ENCODE measurements around the gene SLC7A5. TPM values are rescaled to one million over a fixed set of nuclear protein-coding genes. Genes with fewer than 3 reads are reported as not detected.

SLC7A5 gene
- total RNA-seq, 1 donor from 2014 or later = 127 TPM

DNA sequence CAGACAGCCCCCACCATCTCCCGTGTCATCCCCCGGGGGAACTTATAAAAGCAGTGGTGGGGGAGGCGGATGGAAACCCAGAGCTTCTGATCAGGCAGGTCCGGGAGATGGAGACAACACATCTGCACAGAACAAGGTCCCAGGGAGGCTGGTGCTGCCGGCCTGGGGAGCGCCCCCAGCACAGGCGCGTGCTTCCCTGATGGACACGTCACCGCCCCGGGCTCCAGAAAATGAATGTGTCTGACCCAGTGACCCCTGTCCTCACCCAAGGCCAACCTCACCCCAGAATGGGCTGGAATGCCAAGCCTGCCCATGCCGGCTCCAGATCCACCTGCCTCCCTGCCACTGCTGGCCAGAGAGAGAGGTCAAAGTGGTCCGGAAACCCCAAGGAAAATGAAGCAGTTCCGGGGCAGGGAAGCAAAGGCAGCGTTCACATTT is 12.5 kb downstream of the SLC7A5 start:
- no peak for DNase-seq (ENCODE audit: extremely low spot score, unreplicated experiment)
- peak overlapping the region; percentile 83 for H3K27ac Mint-ChIP-seq (ENCODE audit: unreplicated experiment)
- no peaks in the 10 kb centered on the region for H3K27me3 Mint-ChIP-seq (ENCODE audit: unreplicated experiment)
- H3K9me3 Mint-ChIP-seq (ENCODE audit: unreplicated experiment) = no peaks in the 10 kb centered on the region
- TF ChIP-seq, protein P1, sequence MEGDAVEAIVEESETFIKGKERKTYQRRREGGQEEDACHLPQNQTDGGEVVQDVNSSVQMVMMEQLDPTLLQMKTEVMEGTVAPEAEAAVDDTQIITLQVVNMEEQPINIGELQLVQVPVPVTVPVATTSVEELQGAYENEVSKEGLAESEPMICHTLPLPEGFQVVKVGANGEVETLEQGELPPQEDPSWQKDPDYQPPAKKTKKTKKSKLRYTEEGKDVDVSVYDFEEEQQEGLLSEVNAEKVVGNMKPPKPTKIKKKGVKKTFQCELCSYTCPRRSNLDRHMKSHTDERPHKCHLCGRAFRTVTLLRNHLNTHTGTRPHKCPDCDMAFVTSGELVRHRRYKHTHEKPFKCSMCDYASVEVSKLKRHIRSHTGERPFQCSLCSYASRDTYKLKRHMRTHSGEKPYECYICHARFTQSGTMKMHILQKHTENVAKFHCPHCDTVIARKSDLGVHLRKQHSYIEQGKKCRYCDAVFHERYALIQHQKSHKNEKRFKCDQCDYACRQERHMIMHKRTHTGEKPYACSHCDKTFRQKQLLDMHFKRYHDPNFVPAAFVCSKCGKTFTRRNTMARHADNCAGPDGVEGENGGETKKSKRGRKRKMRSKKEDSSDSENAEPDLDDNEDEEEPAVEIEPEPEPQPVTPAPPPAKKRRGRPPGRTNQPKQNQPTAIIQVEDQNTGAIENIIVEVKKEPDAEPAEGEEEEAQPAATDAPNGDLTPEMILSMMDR (IDR thresholded peaks at IDR 0.05) = no peak
- peaks cover 88% of the 10 kb centered on the region for H3K4me1 Mint-ChIP-seq (ENCODE audit: unreplicated experiment)
- H3K36me3 Mint-ChIP-seq (ENCODE audit: unreplicated experiment) = peaks cover 6% of the 10 kb centered on the region
- peak overlapping the region; percentile 38 for H3K4me3 Mint-ChIP-seq (ENCODE audit: unreplicated experiment)

DNA sequence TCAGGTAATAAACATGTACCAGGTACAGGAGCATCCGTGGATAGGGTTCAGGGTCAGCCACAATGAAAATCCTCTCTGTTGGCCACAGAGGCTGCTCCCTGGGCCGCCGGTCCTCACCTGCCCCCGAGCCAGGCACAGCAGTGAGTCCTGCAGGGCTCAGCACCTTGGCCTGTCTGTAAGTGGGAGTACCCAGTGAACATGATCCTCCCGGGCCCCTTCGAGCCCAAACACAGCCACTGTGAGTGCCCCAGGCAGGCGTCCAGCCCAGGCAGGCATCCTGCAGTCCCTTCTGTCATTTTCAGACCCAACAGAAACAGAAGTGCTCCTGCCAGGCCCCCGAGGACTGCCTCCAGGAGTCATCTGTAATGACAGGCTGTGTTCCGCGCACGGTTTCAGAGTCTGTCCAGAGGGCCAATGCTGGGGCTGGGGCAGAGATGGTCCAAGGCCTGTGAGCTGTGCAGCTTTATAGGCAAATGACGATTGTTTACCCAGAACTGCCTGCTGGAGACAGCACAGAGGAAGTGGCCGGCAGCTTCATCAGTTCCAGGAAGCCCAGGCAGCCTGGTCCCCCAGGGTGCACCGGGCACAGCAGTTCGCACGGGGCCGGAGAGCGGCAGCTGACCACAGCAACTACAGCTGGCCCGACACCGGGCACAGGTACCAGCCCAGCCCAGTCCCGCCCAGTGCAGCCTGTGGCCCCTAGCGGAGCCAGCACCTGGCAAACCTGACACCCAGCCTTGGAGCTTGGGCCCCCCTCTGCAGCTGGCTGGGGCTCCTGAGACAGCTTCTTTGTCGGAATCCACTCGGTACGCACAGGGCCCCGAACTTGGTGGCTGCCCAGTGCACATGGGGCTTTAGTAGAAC is 13.2 kb downstream of the SLC7A5 start:
- peaks cover 8% of the 10 kb centered on the region for H3K36me3 Mint-ChIP-seq (ENCODE audit: unreplicated experiment)
- peak overlapping the region; percentile 44 for H3K4me3 Mint-ChIP-seq (ENCODE audit: unreplicated experiment)
- H3K4me1 Mint-ChIP-seq (ENCODE audit: unreplicated experiment) = peaks cover 87% of the 10 kb centered on the region
- H3K27me3 Mint-ChIP-seq (ENCODE audit: unreplicated experiment) = no peaks in the 10 kb centered on the region
- peak overlapping the region; percentile 83 for H3K27ac Mint-ChIP-seq (ENCODE audit: unreplicated experiment)
- no peak for DNase-seq (ENCODE audit: extremely low spot score, unreplicated experiment)
- no peaks in the 10 kb centered on the region for H3K9me3 Mint-ChIP-seq (ENCODE audit: unreplicated experiment)
- TF ChIP-seq, protein P1 (IDR thresholded peaks at IDR 0.05) = no peak

DNA sequence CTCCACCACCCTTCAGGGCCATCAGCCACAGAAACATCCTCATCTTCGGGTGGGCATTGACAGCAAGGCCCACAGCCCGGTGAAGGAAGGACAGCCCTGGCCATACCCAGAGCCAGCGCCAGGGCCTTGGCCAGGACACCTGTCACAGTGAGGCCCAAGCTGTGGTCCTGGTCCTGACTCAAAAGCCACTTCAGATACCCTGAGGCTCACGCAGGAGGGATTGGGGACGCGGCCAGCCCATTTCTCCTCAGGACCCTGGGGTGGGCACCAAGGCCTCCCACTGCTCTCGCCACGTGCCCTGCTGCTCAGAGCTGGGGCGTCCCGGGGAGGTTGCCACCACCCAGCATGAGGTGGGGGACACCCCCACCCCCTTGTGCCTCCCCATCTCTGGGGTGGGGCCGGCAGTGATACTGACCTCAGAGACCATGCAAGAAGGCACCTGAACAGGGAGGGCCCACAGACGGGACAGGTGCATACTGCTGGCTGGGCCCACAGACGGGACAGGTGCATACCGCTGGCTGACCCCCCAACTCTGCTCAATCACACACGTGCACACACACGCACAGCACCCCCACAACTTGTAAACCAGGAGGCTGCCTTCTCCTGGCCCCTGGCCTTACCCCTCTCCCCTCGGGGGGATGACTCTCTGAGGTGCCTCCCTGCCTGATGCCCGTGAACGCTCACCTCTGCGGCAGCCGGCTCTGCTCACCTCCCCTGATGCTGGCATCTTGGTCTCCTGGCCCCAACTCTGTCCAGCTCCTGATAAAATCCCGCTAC is 14.2 kb downstream of the SLC7A5 start:
- Mint-ChIP-seq H3K9me3 (ENCODE audit: unreplicated experiment) (no peaks in the 10 kb centered on the region), H3K27me3 (ENCODE audit: unreplicated experiment) (no peaks in the 10 kb centered on the region), H3K4me1 (ENCODE audit: unreplicated experiment) (peaks cover 83% of the 10 kb centered on the region), H3K4me3 (ENCODE audit: unreplicated experiment) (peak overlapping the region; percentile 18), H3K27ac (ENCODE audit: unreplicated experiment) (peak overlapping the region; percentile 83), H3K36me3 (ENCODE audit: unreplicated experiment) (peaks cover 13% of the 10 kb centered on the region)
- DNase-seq (ENCODE audit: extremely low spot score, unreplicated experiment) = no peak
- TF ChIP-seq, protein P1 (IDR thresholded peaks at IDR 0.05) = no peak

DNA sequence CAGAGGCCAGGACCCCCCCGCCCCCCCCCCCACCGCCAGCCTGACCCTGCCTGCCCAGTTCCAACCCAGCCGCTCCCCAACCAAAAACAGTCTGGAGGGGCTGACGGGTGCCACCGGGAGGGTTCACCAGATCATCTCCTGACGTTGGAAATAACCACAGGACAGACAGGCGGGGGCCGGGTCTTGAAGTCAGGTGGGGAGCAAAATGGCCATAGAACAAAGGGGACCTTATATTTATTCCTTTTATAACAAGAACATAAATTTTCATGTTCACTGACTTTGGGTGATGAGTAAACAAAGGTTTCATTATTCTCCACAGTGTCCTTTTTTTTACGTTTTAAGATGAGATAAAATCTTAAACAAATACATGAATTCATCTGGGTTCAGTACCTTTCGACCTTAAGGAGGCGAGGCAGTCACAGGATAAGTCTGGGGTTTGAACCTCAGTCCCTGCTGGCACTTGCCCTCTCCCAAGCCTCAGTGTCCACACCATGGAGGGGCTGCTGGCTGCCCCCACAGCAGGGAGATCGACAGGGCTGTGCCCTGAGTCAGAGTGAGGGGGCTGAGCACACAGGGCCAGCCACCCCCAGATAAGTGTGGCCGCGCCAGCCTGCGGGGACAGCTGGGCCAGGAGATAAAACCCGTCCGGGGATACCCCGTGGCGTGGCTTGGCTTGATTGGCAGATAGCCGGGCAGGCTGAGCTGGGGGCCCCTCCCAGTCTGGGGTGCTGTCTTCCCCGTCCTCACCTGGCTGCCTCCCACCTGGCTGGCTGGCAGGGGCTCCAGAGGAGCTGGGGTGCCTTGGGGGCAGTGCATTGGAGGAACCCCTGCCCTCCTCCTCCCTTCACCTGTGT is 15.0 kb downstream of the SLC7A5 start:
- Mint-ChIP-seq H3K27me3 (ENCODE audit: unreplicated experiment) (no peaks in the 10 kb centered on the region), H3K4me3 (ENCODE audit: unreplicated experiment) (peak overlapping the region; percentile 6), H3K4me1 (ENCODE audit: unreplicated experiment) (peaks cover 83% of the 10 kb centered on the region), H3K36me3 (ENCODE audit: unreplicated experiment) (peaks cover 18% of the 10 kb centered on the region), H3K9me3 (ENCODE audit: unreplicated experiment) (no peaks in the 10 kb centered on the region), H3K27ac (ENCODE audit: unreplicated experiment) (peak overlapping the region; percentile 91)
- DNase-seq (ENCODE audit: extremely low spot score, unreplicated experiment) = no peak
- TF ChIP-seq, protein P1 (IDR thresholded peaks at IDR 0.05) = no peak
